ENCODE measurements around the gene MPRIP. TPM values are rescaled to one million over a fixed set of nuclear protein-coding genes. Genes with fewer than 3 reads are reported as not detected.

MPRIP gene
- total and polyA plus RNA-seq, 2 of the 13 experiments (the other 11 are each of a cell fraction or from before 2014, with no cell fraction given) = 50.2 to 52.4 TPM

DNA sequence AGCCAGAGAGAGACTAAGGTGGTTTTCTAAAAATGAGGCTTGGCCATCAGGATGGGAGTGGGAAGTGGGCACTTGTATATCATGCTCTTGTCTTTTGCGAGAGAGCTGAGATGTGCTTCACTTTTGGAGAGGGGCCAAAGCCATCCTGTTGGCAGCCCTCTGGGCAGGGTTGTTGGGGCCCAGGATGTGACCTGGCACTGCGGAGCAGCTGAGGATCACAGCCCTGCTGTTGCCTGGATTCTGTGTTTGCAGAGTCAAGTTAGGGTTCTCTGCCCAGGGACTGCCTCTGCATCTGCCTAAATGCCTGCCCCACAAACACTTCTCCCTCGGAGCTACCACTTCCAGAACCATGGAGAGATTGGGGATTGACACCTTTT is 92.7 kb downstream of the MPRIP start:
- DNase-seq (ENCODE audit: low spot score) (no peak), FAIRE-seq (no peak), ATAC-seq (no peak)
- Histone ChIP-seq H3K27me3 (ENCODE audit: control insufficient read depth in 1 of 2, insufficient read depth in 2 of 2, low read length in 2 of 2) (no peaks in the 10 kb centered on the region), H3K4me2 (ENCODE audit: low read depth, low read length) (no peak overlapping the region), H3K9me3 (ENCODE audit: low read length) (no peaks in the 10 kb centered on the region), H3K4me3 (replicated peaks in 1 of 3; ENCODE audit: insufficient read depth in 1 of 3, low read depth in 2 of 3, low read length in 3 of 3) (no peak overlapping the region), H3K27ac (ENCODE audit: extremely low read length, insufficient read depth, low read length) (no peak overlapping the region), H3K36me3 (replicated peaks in 1 of 2; ENCODE audit: control insufficient read depth in 1 of 2, insufficient read depth in 2 of 2, low read length in 2 of 2) (peaks cover 27 to 66% of the 10 kb centered on the region in 2 experiments), H2AFZ (ENCODE audit: low read length) (no peak overlapping the region), H3K79me2 (ENCODE audit: insufficient read depth, low read length) (no peaks in the 10 kb centered on the region), H4K20me1 (ENCODE audit: insufficient read depth, low read length) (no peaks in the 10 kb centered on the region), H3K9ac (ENCODE audit: insufficient read depth, low read depth, low read length) (no peak overlapping the region), H3K4me1 (ENCODE audit: insufficient read depth, low read length) (peaks cover 14% of the 10 kb centered on the region)
- in situ Hi-C loops (cut with HindIII; ENCODE audit: extremely low pct_ligation_motif_present, low pct_unique_long_range_greater_than_20kb) (no loop called here), intact Hi-C loops (cut with micrococcal nuclease; ENCODE audit: unreplicated experiment) (no loop called here)
- CTCF ChIA-PET (ENCODE audit: low intra/inter-chr PET ratio, low total read pairs) = no interaction called here
- POLR2A ChIA-PET = no interaction called here
- BruUV-seq (replicated peaks) = no TSS peak
- WGBS (ENCODE audit: low lambda C conversion rate) = no CpG with 5 or more reads among the region's 3 CpGs
- TF ChIP-seq, protein P1, sequence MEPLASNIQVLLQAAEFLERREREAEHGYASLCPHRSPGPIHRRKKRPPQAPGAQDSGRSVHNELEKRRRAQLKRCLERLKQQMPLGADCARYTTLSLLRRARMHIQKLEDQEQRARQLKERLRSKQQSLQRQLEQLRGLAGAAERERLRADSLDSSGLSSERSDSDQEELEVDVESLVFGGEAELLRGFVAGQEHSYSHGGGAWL (CRISPR knock-in tag; IDR thresholded peaks at IDR 0.05) = no peak
- TF ChIP-seq SMARCC2 (IDR thresholded peaks at IDR 0.05) = no peak
- no peak for TF ChIP-seq ZNF83 (CRISPR knock-in tag; IDR thresholded peaks at IDR 0.05; ENCODE audit: borderline replicate concordance)
- no peak for TF ChIP-seq ZNF251 (CRISPR knock-in tag; IDR thresholded peaks at IDR 0.05)
- TF ChIP-seq HOXA9 (CRISPR knock-in tag; IDR thresholded peaks at IDR 0.05; ENCODE audit: borderline replicate concordance) = no peak
- no peak for TF ChIP-seq ARHGAP35 (CRISPR knock-in tag; IDR thresholded peaks at IDR 0.05; ENCODE audit: borderline replicate concordance)
- no peak for TF ChIP-seq ZNF800 (CRISPR knock-in tag; IDR thresholded peaks at IDR 0.05)
- TF ChIP-seq, protein P2, sequence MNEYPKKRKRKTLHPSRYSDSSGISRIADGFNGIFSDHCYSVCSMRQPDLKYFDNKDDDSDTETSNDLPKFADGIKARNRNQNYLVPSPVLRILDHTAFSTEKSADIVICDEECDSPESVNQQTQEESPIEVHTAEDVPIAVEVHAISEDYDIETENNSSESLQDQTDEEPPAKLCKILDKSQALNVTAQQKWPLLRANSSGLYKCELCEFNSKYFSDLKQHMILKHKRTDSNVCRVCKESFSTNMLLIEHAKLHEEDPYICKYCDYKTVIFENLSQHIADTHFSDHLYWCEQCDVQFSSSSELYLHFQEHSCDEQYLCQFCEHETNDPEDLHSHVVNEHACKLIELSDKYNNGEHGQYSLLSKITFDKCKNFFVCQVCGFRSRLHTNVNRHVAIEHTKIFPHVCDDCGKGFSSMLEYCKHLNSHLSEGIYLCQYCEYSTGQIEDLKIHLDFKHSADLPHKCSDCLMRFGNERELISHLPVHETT (CRISPR knock-in tag; conservative IDR thresholded peaks at IDR 0.05) = no peak
- TF ChIP-seq POLR2AphosphoS5 (IDR thresholded peaks at IDR 0.05; ENCODE audit: low read depth, low read length) = no peak
- TF ChIP-seq, protein P3, sequence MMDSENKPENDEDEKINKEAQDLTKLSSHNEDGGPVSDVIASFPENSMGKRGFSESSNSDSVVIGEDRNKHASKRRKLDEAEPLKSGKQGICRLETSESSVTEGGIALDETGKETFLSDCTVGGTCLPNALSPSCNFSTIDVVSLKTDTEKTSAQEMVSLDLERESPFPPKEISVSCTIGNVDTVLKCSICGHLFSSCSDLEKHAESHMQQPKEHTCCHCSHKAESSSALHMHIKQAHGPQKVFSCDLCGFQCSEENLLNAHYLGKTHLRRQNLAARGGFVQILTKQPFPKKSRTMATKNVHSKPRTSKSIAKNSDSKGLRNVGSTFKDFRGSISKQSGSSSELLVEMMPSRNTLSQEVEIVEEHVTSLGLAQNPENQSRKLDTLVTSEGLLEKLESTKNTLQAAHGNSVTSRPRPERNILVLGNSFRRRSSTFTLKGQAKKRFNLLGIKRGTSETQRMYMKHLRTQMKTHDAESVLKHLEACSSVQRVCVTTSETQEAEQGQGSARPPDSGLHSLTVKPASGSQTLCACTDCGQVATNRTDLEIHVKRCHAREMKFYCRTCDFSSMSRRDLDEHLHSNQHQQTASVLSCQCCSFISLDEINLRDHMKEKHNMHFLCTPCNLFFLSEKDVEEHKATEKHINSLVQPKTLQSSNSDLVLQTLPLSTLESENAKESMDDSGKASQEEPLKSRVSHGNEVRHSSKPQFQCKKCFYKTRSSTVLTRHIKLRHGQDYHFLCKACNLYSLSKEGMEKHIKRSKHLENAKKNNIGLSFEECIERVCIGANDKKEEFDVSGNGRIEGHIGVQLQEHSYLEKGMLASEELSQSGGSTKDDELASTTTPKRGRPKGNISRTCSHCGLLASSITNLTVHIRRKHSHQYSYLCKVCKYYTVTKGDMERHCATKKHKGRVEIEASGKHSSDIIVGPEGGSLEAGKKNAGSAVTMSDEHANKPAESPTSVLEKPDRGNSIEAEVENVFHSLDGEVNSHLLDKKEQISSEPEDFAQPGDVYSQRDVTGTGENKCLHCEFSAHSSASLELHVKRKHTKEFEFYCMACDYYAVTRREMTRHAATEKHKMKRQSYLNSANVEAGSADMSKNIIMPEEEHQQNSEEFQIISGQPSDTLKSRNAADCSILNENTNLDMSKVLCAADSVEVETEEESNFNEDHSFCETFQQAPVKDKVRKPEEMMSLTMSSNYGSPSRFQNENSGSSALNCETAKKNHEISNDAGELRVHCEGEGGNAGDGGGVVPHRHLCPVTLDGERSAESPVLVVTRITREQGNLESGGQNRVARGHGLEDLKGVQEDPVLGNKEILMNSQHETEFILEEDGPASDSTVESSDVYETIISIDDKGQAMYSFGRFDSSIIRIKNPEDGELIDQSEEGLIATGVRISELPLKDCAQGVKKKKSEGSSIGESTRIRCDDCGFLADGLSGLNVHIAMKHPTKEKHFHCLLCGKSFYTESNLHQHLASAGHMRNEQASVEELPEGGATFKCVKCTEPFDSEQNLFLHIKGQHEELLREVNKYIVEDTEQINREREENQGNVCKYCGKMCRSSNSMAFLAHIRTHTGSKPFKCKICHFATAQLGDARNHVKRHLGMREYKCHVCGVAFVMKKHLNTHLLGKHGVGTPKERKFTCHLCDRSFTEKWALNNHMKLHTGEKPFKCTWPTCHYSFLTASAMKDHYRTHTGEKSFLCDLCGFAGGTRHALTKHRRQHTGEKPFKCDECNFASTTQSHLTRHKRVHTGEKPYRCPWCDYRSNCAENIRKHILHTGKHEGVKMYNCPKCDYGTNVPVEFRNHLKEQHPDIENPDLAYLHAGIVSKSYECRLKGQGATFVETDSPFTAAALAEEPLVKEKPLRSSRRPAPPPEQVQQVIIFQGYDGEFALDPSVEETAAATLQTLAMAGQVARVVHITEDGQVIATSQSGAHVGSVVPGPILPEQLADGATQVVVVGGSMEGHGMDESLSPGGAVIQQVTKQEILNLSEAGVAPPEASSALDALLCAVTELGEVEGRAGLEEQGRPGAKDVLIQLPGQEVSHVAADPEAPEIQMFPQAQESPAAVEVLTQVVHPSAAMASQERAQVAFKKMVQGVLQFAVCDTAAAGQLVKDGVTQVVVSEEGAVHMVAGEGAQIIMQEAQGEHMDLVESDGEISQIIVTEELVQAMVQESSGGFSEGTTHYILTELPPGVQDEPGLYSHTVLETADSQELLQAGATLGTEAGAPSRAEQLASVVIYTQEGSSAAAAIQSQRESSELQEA (CRISPR knock-in tag; IDR thresholded peaks at IDR 0.05; ENCODE audit: not compliant biosample characterization) = no peak
- no peak for TF ChIP-seq ZNF775 (CRISPR knock-in tag; IDR thresholded peaks at IDR 0.05; ENCODE audit: borderline replicate concordance)
